HG02884 (cell line): ENCODE measurements around the gene SLITRK2.

Experiments used
- ATAC-seq: cut with Tn5 transposase; IDR thresholded peaks from one replicate; pipeline ENCODE4 v1.9.1; 2021; ENCODE audit warnings: mild to moderate bottlenecking, moderate library complexity; ENCODE audit not compliant: unreplicated experiment

The SLITRK2 gene

GRCh38 chrX:145853181-145853580, 35.6 kb downstream of the SLITRK2 start:
- no peak for ATAC-seq

- no peak for ATAC-seq
These were observed 38.6 kb downstream of the SLITRK2 start for GRCh38 chrX:145856181-145856580.

GRCh38 chrX:145861818-145862217, 44.2 kb downstream of the SLITRK2 start:
- no peak for ATAC-seq

GRCh38 chrX:145865082-145865481, 47.5 kb downstream of the SLITRK2 start:
- ATAC-seq: no peak
